Thymus (tissue), 11 donors: ENCODE data around the gene IDH2. TPM values are rescaled to one million over a fixed set of nuclear protein-coding genes. Genes with fewer than 3 reads are reported as not detected.
"Not testable (repeated sequence)": the region's sequence is repeated elsewhere in the genome, so short reads cannot be mapped to it uniquely, and the experiment has no call there.

Experiments
- DNase-seq, 9 donors: peaks; one replicate each; pipeline ENCODE4 v3.0.0-alpha.2; 2013; ENCODE audit warnings: low spot score in 9 of 9, low read depth in 6 of 9, missing footprints in 1 of 9
- H3K27ac ChIP-seq, 2 donors: one replicate each; pipeline ENCODE4 v1.5.1; 2013; ENCODE audit warnings: control low read depth in 1 of 2, low read depth in 1 of 2, low read length in 1 of 2, mild to moderate bottlenecking in 1 of 2, moderate library complexity in 1 of 2
- H3K27me3 ChIP-seq, 2 donors: one replicate each; pipeline ENCODE4 v1.5.1; 2013; ENCODE audit warnings: low read length in 1 of 2; ENCODE audit not compliant: control insufficient read depth in 2 of 2, insufficient read depth in 1 of 2
- H3K36me3 ChIP-seq, 2 donors: one replicate each; pipeline ENCODE4 v1.5.1; 2013; ENCODE audit warnings: low read length in 1 of 2, mild to moderate bottlenecking in 1 of 2, moderate library complexity in 1 of 2; ENCODE audit not compliant: control insufficient read depth in 2 of 2, insufficient read depth in 2 of 2
- H3K4me1 ChIP-seq, 2 donors: one replicate each; pipeline ENCODE4 v1.5.1; 2013; ENCODE audit warnings: low read length in 2 of 2; ENCODE audit not compliant: control insufficient read depth in 2 of 2, insufficient read depth in 2 of 2
- H3K4me3 ChIP-seq, 2 donors: one replicate each; pipeline ENCODE4 v1.5.1; 2013; ENCODE audit warnings: low read length in 2 of 2, control low read depth in 1 of 2, mild to moderate bottlenecking in 1 of 2
- H3K9me3 ChIP-seq, 2 donors: one replicate each; pipeline ENCODE4 v1.5.1; 2013; ENCODE audit warnings: low read length in 1 of 2, mild to moderate bottlenecking in 1 of 2; ENCODE audit not compliant: control insufficient read depth in 2 of 2, insufficient read depth in 1 of 2
- WGBS: extraction: QIAGEN DNeasy Blood & Tissue Kit; methylation state at CpG from one replicate; pipeline ENCODE4 v1.1.7; 2013; 5-methylcytosine and 5-hydroxymethylcytosine counted together
- polyA plus RNA-seq: library from polyadenylated mRNA; stranded (reverse); fragments of 200-250 nt; gene quantifications from one replicate; pipeline ENCODE4 v1.2.3, GENCODE V29; 2013
- total RNA-seq: library from RNA; stranded (reverse); fragments of 120-200 nt; gene quantifications from one replicate; pipeline ENCODE4 v1.2.4, GENCODE V29; 2013
- donor health status: healthy.

The IDH2 gene
- total and polyA plus RNA-seq, 2 donors = 68.7 to 207 TPM

- H3K27ac ChIP-seq = no peak overlapping the region
- H3K9me3 ChIP-seq = peaks cover 0 to 2% of the 10 kb centered on the region in 2 donors
- 94% methylated on average over 6 of the region's 6 CpGs for WGBS
- no peaks in the 10 kb centered on the region for H3K36me3 ChIP-seq
- DNase-seq = no peak
- H3K4me1 ChIP-seq = no peaks in the 10 kb centered on the region
- H3K4me3 ChIP-seq = no peak overlapping the region
- H3K27me3 ChIP-seq = peaks cover 0 to 8% of the 10 kb centered on the region in 2 donors
These were observed 23.8 kb upstream of the IDH2 start for GRCh38 chr15:90126022-90126421.

- Histone ChIP-seq H3K4me3 (no peak overlapping the region), H3K36me3 (no peaks in the 10 kb centered on the region), H3K9me3 (peaks cover 0 to 2% of the 10 kb centered on the region in 2 donors), H3K27me3 (peaks cover 0 to 8% of the 10 kb centered on the region in 2 donors), H3K27ac (no peak overlapping the region), H3K4me1 (no peaks in the 10 kb centered on the region)
- DNase-seq = no peak
These were observed 22.2 kb upstream of the IDH2 start for GRCh38 chr15:90124507-90124906.

GRCh38 chr15:90121086-90121485 lies 18.8 kb upstream of the IDH2 start:
- Histone ChIP-seq H3K27me3 (no peaks in the 10 kb centered on the region), H3K36me3 (no peaks in the 10 kb centered on the region), H3K27ac (no peak overlapping the region), H3K4me1 (no peaks in the 10 kb centered on the region), H3K4me3 (no peak overlapping the region), H3K9me3 (no peaks in the 10 kb centered on the region)
- 96% methylated on average over 6 of the region's 6 CpGs for WGBS
- no peak for DNase-seq

GRCh38 chr15:90119367-90119766 lies 17.1 kb upstream of the IDH2 start:
- Histone ChIP-seq H3K27ac (no peak overlapping the region), H3K4me3 (no peak overlapping the region), H3K4me1 (no peaks in the 10 kb centered on the region), H3K27me3 (no peaks in the 10 kb centered on the region), H3K9me3 (peaks cover 0 to 9% of the 10 kb centered on the region in 2 donors), H3K36me3 (no peaks in the 10 kb centered on the region)
- no peak for DNase-seq

GRCh38 chr15:90115783-90116182 lies 13.5 kb upstream of the IDH2 start:
- Histone ChIP-seq H3K27ac (no peak overlapping the region), H3K27me3 (no peaks in the 10 kb centered on the region), H3K9me3 (peaks cover 0 to 19% of the 10 kb centered on the region in 2 donors), H3K36me3 (no peaks in the 10 kb centered on the region), H3K4me1 (no peaks in the 10 kb centered on the region), H3K4me3 (no peak overlapping the region)
- 97% methylated on average over 2 of the region's 2 CpGs for whole genome bisulfite sequencing
- no peak for DNase-seq

- Histone ChIP-seq H3K4me3 (no peak overlapping the region), H3K4me1 (no peaks in the 10 kb centered on the region), H3K27ac (no peak overlapping the region), H3K9me3 (peaks cover 0 to 19% of the 10 kb centered on the region in 2 donors), H3K36me3 (no peaks in the 10 kb centered on the region), H3K27me3 (no peaks in the 10 kb centered on the region)
- WGBS = 65% methylated on average over 2 of the region's 2 CpGs
- no peak for DNase-seq
These were observed 12.2 kb upstream of the IDH2 start for GRCh38 chr15:90114451-90114901.

- WGBS = 89% methylated on average over 7 of the region's 7 CpGs
- H3K9me3 ChIP-seq = peaks cover 0 to 19% of the 10 kb centered on the region in 2 donors
- no peak for DNase-seq
- no peaks in the 10 kb centered on the region for H3K36me3 ChIP-seq
- H3K4me1 ChIP-seq = no peaks in the 10 kb centered on the region
- no peaks in the 10 kb centered on the region for H3K27me3 ChIP-seq
- H3K4me3 ChIP-seq = no peak overlapping the region
- H3K27ac ChIP-seq = no peak overlapping the region
These were observed 10.9 kb upstream of the IDH2 start for GRCh38 chr15:90113166-90113565.

GRCh38 chr15:90109163-90109751 lies 7.0 kb upstream of the IDH2 start:
- H3K27ac ChIP-seq, H3K9me3 ChIP-seq, H3K4me1 ChIP-seq, DNase-seq, H3K36me3 ChIP-seq, H3K4me3 ChIP-seq, H3K27me3 ChIP-seq: not testable (repeated sequence)
- 71% methylated on average over 3 of the region's 3 CpGs for WGBS

- peaks cover 15 to 19% of the 10 kb centered on the region in 2 donors for H3K4me1 ChIP-seq
- not testable (repeated sequence) for H3K4me3 ChIP-seq, H3K36me3 ChIP-seq, H3K9me3 ChIP-seq, H3K27ac ChIP-seq, DNase-seq, H3K27me3 ChIP-seq
- WGBS = 99% methylated on average over 5 of the region's 5 CpGs
These were observed 5.8 kb upstream of the IDH2 start for GRCh38 chr15:90108038-90108437.
